HG03175 (cell line): ENCODE measurements around the gene MAPK7.
A peak's percentile ranks its signal among the peaks of the same experiment; 100 is the strongest.

Experiments
- ATAC-seq: cut with Tn5 transposase; IDR thresholded peaks from one replicate; pipeline ENCODE4 v1.9.1; 2021; ENCODE audit warnings: mild to moderate bottlenecking, moderate library complexity; ENCODE audit not compliant: unreplicated experiment

Gene MAPK7

DNA sequence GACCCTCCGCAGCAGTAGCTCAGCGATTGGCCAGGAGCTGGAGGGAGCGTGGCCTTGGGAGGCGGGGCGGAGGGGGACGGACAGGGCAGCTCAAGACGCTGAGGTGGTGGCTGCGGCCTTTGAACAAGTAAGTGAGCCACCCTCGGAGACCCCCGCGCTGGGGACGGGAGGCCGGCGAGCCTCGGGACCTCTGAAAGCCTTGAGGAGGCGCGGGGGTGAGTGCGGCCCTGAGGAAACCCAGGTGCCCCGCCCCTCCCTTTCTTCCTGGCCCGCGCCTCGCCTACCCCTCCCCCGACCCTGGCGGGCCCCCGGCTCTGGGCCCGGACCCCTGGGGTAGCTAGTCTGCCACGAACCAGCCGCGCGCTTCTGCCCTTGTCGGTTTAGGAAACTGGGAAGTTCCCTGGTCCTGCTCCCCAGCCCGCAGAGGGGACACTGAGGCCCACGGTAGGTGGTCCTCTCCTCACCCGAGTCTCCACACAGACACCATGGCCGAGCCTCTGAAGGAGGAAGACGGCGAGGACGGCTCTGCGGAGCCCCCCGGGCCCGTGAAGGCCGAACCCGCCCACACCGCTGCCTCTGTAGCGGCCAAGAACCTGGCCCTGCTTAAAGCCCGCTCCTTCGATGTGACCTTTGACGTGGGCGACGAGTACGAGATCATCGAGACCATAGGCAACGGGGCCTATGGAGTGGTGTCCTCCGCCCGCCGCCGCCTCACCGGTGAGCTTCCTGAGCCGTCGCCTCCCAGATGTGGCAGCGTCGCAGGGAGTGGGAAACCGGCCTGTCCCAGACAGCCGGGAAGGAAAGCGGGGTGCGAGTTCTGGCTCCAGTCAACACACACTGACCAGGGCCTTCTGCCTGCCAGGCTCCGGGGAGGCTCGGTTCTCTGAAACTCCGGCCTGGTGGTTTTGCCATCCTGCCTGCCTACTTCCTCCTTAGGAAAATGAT is at the start of gene MAPK7:
MAPK7 (plus strand) TSS at position 83 of the 945 bp plus-strand sequence; CDS start at position 486, 403 bp downstream.
- peak; percentile 3 for ATAC-seq

DNA sequence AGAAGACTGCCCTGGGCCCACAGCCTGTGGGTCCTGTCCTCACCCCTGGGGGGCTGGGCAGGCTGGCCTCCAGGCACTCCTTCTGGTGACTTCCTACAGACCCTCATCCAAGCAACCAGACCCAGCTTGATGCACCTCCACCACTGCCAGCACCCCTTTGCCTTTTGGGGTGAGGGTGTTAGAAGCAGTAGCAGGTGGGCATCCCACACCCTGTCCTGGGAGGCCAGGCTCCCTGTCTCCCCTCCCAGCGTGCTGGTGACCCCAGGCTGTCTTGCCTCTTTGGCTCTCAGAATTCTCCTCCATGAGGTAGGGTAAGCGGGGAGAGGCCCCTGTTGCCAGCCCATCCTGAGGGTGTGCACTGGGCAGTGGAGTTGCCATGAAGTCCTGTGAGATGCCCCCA is 49.2 kb upstream of the MAPK7 start:
- ATAC-seq: no peak

DNA sequence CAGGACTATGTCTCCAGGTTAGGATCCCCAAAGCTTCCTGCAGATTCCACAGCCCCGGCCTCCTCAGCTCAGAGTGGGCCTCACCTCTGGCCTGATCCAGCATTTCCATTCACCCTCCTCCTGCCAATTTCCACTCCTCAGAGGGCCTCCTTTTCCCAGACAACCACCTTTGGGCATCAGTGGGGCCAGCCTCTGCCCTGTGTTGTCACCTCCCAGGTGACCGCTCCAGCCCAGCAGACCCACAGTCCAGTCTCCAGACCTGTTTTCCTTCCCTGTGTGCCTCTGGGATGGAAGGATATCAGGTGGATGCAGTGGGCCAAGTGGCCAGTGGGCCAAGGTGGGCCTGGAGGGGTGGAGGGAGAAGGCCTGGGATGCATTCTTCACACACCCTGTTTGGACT is 48.5 kb upstream of the MAPK7 start:
- ATAC-seq: no peak

DNA sequence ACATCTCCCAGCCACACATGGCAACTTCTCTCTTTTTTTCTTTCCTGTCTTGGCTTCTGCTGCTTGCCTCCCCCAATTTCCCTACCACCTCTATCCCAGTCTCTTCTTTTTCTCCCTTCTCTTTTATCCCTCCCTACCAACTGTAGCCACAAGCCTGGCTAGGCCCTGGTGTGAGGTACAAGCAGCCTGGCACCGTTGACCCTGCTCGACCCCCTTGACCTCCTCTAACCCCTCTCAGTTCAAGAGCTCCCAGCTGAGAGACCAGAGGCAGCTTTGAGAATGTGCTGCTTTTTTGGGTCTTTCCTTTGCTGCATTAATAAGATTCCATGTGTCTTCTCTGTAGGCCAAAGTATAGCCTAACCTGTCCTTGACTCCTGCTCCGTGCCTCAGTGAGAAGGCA is 48.0 kb upstream of the MAPK7 start:
- no peak for ATAC-seq

DNA sequence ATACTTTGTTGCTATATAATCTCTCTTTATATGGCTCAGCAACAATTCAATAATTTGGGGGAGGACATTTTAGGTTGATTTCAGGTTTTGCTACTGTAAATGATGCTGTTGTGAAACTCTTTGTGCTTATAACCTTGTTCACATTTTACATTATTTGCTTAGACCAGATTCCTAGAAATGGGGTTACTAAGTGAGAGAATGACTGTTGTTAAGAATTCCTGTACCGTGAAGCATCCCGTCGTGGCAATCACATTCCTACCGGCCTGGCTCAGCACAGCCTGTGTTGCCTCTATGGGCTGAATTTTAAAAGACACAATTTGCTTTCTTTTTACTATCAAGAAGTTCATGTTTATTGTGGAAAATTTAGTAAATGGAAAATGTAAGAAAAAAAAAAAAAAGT is 47.2 kb upstream of the MAPK7 start:
- ATAC-seq: no peak

DNA sequence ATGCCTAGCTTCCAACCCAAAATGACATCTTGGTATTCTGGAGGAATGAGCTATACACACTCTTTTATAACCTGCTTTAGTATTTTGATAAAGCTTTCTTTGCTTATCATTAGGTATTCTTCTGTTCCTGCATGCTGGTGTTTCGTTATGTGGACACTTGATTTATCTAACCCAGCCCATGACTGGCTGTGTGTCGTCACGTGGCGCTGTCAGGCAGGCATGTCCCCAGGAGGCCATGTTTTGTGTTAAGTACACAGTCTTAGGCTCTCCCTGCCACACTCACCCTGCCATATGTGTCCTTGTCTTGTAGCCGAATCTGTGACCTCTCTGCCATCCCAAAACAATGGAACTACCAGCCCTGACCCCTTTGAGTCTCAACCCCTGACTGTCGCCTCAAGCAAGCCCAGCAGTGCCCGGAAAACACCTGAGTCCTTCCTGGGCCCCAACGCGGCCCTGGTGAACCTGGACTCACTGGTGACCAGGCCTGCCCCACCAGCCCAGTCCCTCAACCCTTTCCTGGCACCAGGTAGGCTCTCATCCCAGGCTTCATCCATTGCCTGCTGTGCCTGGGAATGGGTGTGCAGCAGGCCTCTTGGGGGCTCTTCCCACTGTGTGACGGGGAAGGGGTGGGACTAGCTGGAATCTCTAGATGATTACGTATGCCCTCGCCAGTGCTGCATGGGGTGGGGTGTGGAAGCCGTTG is 46.6 kb upstream of the MAPK7 start:
- no peak for ATAC-seq

DNA sequence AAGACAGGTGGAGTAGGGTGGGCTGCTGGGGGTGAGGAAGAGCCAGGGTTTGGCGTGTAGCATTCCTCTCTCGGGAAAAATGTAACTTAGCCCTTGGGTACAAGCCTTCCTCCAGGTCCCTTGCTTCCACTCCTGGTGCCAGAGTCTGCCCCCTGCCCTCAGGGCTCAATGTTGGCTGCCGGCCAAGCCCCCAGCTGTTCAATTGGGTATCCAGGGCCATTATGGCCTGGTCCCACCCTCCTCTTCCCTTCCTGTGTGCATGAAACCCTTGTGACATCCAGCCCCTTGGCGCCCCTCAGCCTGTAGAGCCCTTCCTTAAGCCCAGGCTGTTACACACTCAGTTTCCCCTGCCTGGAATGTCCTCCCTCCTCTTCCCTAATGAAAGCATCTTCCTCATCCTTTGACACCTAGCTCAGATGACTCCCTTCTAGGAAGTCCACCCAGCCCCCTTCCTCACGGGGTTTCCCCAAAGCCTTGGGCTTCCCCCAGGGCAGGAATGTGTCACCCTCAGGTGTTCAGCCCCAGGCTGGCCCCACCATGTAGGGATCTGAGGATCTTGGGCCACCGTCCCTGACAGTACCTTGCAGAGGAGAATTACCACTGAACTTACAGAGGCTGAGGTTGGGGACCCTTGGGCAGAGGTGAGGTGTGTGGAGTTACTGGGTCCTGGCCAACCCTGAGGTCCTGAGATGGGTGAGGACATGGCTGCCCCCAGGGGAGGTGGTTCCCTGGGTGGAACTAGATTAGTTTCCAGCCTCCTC is 45.7 kb upstream of the MAPK7 start:
- ATAC-seq: no peak

DNA sequence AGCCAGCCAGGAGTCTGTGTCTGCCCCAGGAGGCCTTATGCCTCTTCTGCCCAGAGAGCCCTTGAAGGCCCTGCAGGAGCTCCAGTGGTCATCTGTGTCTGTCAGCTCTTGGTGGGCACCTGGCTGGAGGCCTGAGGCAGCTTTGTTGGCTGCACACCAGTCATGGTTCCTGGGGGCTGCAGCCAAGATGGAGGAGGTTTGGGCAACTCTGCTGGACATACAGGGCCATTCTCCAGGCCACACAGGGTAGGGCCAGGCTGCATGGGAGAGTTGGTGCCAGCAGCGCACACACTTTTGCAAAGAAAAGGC is 45.2 kb upstream of the MAPK7 start:
- no peak for ATAC-seq

DNA sequence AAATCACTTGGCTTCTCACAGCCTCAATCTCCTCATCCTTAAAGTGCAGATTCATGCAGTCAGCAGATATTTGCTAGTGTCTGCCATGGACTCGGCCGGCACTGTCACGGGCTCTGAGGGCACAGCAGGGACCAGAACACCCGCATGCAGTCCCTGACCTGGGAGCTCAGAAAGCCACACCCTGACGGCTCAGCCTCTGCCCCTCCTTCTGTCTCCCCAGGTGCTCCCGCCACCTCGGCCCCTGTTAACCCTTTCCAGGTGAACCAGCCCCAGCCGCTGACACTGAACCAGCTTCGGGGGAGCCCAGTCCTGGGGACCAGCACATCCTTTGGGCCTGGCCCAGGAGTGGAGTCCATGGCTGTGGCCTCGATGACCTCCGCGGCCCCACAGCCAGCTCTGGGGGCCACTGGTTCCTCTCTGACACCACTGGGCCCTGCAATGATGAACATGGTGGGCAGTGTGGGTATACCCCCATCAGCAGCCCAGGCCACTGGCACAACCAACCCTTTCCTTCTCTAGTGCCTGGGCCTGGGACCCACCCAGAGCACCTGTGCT is 44.5 kb upstream of the MAPK7 start:
- ATAC-seq: no peak

DNA sequence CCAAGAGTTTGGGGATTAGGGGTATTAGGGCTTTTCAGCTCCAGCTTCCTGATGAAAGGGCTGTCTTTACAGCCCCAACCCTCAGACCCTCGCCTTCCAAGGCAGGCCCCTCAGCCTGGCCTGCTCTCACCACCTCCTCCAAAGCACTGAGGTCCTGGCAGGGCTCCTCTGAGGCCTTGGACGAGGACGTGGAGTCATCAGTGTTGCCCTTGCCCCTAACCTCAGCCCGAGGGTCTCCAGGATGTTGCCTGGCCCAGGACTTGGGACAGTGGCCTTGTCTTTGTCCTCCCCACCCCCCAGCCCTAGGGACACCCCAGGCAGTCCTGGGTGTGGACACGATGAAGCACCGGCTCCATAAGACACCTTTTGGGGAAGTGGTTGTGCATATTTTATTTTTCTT is 44.0 kb upstream of the MAPK7 start:
- ATAC-seq: no peak

DNA sequence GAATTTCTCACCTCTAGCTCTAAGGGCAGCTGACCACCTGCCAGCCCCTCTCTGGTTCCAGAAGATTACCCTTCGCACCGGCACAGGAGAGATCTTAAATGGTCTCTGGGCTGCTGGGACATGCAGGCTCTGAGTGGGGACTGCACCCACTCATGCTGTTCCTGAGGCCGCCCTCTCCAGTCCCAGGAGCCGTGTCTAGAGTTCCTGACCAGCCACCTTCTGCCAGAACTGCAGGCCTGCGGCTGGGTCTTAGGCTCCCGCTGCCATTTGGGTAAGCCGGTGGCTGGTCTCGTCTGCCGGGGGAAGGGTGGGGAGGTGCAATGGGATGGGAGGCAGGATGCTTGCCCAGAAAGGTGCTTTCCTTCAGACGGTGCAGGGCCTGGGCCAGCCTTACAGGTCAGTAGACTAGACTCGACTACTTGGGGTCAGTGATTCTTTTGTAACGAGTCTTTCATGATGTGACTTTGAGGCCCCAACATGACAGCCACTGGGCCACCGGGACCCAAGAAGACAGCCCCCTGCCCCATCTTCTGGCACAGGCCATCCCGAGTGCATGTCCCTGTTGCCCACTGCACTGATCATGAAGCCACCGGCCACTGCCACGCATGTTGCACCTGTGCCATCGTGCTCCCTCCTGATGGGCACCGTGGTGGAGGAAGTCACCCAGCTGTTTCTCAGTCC is 42.2 kb upstream of the MAPK7 start:
- ATAC-seq: no peak

DNA sequence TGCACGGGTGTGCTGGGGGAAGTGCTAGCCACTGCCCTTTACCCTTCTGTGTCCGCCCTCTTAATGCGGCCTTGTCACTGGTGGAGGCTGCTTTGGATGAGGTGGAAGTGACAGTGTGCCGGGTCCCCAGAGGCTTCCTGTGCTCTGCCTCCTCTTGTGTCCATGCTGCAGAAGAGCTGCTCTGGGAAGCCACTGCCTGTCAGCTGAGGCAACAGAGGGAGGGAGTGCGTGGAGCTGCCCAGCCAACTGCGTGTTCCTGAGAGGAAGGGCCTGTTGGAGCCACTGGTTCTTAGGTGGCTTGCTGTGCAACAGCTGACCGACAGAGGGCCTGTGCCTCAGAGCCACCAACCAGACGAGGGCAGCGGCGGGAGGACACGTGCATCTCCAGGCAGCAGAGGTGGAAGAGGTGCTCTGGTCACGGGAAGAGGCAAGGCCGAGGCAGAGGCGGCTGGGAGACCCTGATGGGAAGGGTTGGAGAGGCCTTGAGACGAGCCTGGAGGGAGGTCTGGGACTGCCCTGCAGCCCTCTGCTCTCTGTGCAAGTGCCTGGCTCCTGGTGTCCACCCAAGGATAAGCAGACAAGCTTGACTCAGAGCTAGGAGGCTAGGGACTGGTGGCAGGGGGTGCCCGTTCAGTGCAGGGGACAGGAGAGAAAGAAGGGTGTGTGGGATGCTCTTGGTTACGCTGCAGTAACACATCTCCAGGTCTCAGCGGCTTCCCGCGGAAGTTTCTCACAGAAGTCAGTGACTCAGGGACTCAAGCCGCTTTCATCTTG is 41.2 kb upstream of the MAPK7 start:
- ATAC-seq: no peak

DNA sequence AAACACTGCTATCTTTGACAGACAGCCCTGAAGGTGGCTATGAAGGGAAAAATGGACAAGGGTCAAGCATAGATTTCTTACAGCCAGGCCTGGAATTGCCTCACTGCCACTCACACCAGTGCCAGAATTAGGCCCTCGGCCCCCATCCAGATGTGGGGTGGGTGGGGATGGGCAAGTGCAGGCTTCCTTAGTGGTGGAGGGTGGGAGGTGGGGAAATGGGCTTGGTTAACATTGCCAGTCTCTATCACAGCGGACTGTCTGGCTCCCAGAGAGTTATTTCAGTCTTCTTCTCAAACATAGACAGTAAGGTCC is 40.6 kb upstream of the MAPK7 start:
- ATAC-seq: no peak

DNA sequence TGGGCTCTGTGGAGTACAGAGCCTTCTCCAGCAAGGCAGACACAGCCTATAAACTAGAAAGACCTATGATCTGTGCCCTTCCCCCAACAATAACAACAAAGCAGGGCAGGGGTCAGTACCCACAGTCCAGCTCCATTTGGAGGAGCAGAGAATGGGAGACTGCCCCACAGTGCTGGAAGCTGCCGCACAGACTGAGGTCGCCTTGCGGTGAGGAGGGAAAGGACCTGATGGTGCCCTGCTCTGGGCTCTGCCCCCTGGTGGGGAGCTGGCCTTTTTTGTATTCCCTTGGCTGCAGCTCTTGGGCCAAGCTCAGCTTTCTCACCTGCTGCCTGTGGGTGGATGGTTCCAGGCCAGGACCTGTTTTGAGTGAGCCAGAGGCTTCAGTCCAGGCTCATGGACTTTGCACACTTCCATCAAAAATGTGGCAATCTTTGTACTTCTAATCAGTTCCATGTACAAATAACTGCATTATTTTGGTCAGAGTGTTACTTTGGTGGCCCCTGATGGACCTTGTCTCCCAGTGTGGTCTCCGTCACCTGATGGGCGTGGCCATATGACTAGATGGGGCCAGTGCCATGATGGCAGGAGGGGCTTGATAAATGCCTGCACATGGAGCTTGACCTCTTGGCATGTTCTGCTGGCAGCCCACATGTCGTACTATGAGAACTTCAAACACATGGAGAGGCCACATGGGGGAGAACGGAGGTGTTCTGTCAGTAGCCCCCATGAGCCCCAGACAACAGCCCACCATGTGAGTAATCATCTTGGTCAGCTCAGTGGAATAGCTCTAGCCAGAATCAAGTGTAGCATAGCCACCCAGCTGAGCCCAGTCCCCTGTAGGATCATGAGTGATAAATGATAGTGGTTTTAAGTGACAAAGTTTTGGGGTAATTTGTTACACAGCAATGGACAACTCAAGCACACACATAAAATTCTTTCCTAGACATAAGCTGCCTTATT is 40.0 kb upstream of the MAPK7 start:
- peak; percentile 62 for ATAC-seq

DNA sequence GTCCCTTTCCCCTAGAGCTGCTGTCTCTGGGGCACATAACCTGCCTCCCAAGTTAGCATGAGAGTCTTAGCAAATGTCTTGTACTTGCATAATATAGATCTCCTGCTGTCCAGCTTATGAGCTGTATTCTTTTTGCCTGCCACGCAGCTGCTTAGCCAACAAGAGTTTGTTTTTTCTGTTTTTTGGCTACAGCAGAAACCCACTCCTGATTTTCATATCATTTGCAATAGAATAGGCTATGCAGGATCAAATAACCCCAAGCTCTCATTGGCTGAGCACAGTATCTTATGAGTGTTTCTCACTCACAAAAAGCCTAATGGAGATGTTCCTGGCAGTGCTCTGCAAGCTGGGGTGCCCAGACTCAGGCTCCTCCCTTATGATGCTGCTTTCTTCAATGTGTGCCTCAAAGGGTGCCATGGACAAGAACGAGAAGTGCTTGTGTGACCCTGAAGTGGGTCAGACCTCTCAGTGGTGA is 38.9 kb upstream of the MAPK7 start:
- no peak for ATAC-seq

DNA sequence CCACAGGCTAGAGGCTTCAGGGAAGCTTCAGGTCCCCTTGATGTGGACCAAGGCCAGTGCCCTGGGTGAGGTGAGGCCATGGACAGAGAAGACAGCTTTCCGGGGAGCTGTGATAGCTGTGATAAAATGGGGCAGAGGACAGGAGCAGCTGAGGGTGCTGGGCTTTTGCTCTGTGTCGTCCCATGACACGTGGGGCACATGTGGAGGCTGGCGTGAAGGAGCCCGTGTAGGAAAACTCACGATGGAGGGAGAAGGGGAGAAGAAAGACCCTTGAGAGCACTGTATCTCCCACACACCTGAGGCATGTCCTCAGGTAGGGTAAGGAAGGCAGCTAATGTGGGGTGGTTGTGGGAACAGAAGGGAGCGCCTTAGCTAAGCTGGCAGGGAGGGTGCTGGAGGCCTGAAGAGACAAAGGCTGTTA is 37.1 kb upstream of the MAPK7 start:
- no peak for ATAC-seq

DNA sequence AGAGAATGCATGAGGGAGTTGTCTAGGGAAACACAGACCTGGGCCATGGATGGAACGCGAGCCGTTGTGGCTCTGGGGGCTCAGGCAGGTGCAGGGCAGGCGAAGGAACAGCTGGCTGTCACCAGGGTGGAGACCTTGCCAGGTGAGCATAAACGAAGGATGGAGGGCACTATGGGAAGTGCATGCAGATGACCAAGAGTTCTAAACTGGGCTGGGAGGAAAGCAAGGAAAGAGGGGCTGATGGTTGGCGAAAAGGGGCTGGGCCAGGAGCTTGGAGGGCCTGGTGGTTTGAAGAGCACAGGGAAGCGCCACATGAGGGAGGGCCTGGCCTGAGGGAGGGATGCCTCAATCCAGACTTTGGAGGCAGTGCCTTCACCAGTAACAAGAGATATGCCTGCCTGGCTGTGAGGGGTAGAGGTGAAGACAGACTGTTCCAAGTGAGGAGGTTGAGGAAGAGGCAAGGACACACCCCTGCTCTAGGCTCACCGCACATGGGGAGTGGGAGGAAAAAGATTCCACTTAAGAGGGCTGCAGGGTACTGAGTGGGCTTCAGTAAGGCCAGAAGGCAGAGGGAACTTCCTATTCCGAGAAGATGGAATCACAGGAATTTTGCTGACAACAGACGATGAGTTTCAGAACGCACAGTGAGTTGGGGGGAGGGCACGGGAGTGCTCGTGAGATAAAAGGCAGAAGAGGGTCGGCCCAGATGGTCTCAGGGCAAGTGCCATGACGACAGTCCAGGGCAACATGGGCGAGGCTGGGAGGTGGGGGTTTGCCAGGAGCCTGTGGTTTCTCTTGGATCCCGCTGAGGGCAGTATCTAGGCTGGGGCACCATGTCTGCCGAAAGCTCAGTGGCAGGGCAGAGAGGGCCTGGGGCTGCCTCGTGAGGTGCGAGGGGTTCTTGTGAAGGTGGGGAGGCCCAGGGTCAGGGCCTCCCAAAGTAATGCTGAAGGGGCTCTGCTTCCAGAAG is 36.4 kb upstream of the MAPK7 start:
- ATAC-seq: no peak
